ENCODE results near the gene SP140. TPM values are rescaled to one million over a fixed set of nuclear protein-coding genes. Genes with fewer than 3 reads are reported as not detected.

Gene SP140
- total RNA-seq, 1 experiment from 2014 or later: not detected

DNA sequence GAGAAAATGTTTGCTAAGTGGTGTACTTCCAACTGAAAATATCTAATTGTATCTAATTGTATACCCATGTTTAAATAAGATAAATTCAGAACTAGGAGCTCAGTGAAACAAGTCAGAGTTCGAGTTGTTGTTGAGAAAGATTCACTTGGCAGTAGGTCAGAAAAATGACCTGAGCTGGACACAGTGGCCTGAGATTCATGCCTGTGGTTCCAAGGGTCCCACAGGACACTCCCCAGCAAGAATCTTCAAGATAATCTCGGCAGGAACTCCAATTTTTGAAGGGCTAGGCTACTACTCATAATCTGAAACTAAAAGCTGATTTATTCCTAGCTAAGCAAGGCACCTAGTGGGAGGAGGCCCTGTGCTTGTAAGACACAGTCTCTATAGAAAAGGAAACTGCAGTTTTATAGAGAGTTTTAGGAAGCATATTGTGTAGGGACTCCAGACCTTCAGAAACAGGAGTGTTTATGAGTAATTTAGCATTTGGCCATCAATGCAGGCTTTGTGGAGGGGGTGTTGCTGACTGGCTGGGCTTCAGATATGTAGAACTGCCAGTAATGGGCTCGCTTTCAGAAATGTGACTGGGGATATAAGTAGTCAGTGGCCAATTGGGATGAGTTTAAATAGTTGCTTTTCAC, 43.2 kb downstream of the SP140 start:
- DNase-seq: no peak
- intact Hi-C loops (cut with micrococcal nuclease; ENCODE audit: unreplicated experiment): no loop called here

DNA sequence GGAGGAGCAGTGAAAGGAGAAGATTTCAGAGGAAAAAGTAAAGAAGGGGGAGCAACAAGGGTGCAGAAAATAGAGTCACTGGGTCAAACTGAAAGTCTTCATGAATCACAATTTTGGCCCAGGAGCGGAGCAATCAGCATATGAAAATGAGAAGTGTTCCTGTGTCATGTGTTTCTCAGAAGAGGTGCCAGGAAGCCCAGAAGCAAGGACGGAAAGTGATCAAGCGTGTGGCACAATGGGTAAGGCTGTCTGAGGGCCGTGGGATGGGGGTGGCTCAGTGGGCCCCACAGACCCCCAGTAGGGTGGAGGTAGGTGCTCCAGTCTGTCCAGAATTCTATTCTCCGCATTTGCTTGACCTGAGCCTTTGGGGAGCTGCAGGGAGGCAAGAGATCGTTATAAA, 44.2 kb downstream of the SP140 start:
- Histone ChIP-seq H3K36me3 (ENCODE audit: control insufficient read depth, insufficient read depth, low read length) (no peaks in the 10 kb centered on the region), H3K4me1 (no peaks in the 10 kb centered on the region), H3K27me3 (replicated peaks; ENCODE audit: control insufficient read depth, insufficient read depth, low read length) (no peaks in the 10 kb centered on the region), H3K9me3 (no peaks in the 10 kb centered on the region), H3K4me3 (ENCODE audit: low read depth, low read length) (no peak overlapping the region)
- H3K9me3 Mint-ChIP-seq (ENCODE audit: unreplicated experiment): peaks cover 22% of the 10 kb centered on the region
- no TSS peak for BruUV-seq (replicated peaks)
- DNase-seq: no peak
- H3K4me3 Mint-ChIP-seq (ENCODE audit: unreplicated experiment): no peak overlapping the region
- TF ChIP-seq, protein P1, sequence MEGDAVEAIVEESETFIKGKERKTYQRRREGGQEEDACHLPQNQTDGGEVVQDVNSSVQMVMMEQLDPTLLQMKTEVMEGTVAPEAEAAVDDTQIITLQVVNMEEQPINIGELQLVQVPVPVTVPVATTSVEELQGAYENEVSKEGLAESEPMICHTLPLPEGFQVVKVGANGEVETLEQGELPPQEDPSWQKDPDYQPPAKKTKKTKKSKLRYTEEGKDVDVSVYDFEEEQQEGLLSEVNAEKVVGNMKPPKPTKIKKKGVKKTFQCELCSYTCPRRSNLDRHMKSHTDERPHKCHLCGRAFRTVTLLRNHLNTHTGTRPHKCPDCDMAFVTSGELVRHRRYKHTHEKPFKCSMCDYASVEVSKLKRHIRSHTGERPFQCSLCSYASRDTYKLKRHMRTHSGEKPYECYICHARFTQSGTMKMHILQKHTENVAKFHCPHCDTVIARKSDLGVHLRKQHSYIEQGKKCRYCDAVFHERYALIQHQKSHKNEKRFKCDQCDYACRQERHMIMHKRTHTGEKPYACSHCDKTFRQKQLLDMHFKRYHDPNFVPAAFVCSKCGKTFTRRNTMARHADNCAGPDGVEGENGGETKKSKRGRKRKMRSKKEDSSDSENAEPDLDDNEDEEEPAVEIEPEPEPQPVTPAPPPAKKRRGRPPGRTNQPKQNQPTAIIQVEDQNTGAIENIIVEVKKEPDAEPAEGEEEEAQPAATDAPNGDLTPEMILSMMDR (IDR thresholded peaks at IDR 0.05; ENCODE audit: insufficient read depth in 1 of 2, low read depth in 1 of 2, low read length in 1 of 2, severe bottlenecking in 1 of 2, unreplicated experiment in 1 of 2): no peak
- intact Hi-C loops (cut with micrococcal nuclease; ENCODE audit: unreplicated experiment): no loop called here
- H3K27me3 Mint-ChIP-seq (ENCODE audit: insufficient read depth, unreplicated experiment): peaks cover 7% of the 10 kb centered on the region
- ChIA-PET POLR2A (no interaction called here), CTCF (no interaction called here)
- H3K36me3 Mint-ChIP-seq (ENCODE audit: insufficient read depth, unreplicated experiment): no peaks in the 10 kb centered on the region
- H3K4me1 Mint-ChIP-seq (ENCODE audit: low read depth, unreplicated experiment): no peaks in the 10 kb centered on the region
- no peak overlapping the region for H3K27ac Mint-ChIP-seq (ENCODE audit: unreplicated experiment)

More for the DNA sequence above, 43.2 kb downstream of the SP140 start:
- ChIA-PET CTCF (interaction anchor here (0.6 kb wide), 1 partner anchor 109 kb away, joined by 5 read pairs; no protein-coding TSS in a partner anchor), POLR2A (no interaction called here)
- H3K4me1 ChIP-seq: no peaks in the 10 kb centered on the region
- no peaks in the 10 kb centered on the region for H3K36me3 ChIP-seq (ENCODE audit: control insufficient read depth, insufficient read depth, low read length)
- peaks cover 22% of the 10 kb centered on the region for H3K9me3 Mint-ChIP-seq (ENCODE audit: unreplicated experiment)
- no peaks in the 10 kb centered on the region for H3K9me3 ChIP-seq
- H3K27ac Mint-ChIP-seq (ENCODE audit: unreplicated experiment): no peak overlapping the region
- no peak overlapping the region for H3K4me3 ChIP-seq (ENCODE audit: low read depth, low read length)
- H3K36me3 Mint-ChIP-seq (ENCODE audit: insufficient read depth, unreplicated experiment): no peaks in the 10 kb centered on the region
- TF ChIP-seq, protein P1 (IDR thresholded peaks at IDR 0.05; ENCODE audit: insufficient read depth in 1 of 2, low read depth in 1 of 2, low read length in 1 of 2, severe bottlenecking in 1 of 2, unreplicated experiment in 1 of 2): no peak
- no peaks in the 10 kb centered on the region for H3K27me3 ChIP-seq (replicated peaks; ENCODE audit: control insufficient read depth, insufficient read depth, low read length)
- H3K4me1 Mint-ChIP-seq (ENCODE audit: low read depth, unreplicated experiment): no peaks in the 10 kb centered on the region
- H3K4me3 Mint-ChIP-seq (ENCODE audit: unreplicated experiment): no peak overlapping the region
- BruUV-seq (replicated peaks): no TSS peak
- H3K27me3 Mint-ChIP-seq (ENCODE audit: insufficient read depth, unreplicated experiment): peaks cover 7% of the 10 kb centered on the region

DNA sequence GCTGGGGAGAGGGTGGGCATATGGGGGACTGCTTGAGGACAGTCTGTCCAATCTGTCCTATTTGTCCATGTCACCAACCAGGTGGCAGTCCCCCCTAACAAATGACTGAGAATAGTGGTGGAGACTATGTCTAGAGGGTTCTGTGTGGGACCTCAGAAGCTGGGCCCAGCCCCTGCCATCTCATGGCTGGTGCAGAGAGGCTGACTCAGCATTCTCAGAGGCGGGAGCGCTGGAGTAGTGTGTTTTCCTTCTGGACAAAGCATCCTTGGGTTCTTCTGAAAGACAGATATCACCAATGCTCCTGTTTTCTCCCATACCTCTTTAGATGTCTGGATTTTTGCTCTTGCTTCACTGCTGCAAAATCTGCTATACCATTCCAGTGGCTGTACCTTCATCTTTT, 57.4 kb downstream of the SP140 start:
- H3K4me1 Mint-ChIP-seq (ENCODE audit: low read depth, unreplicated experiment): no peaks in the 10 kb centered on the region
- no peaks in the 10 kb centered on the region for H3K36me3 ChIP-seq (ENCODE audit: control insufficient read depth, insufficient read depth, low read length)
- H3K27ac Mint-ChIP-seq (ENCODE audit: unreplicated experiment): no peak overlapping the region
- H3K4me3 Mint-ChIP-seq (ENCODE audit: unreplicated experiment): no peak overlapping the region
- H3K9me3 ChIP-seq: no peaks in the 10 kb centered on the region
- H3K4me3 ChIP-seq (ENCODE audit: low read depth, low read length): no peak overlapping the region
- DNase-seq: no peak
- H3K27me3 ChIP-seq (replicated peaks; ENCODE audit: control insufficient read depth, insufficient read depth, low read length): no peaks in the 10 kb centered on the region
- no TSS peak for BruUV-seq (replicated peaks)
- intact Hi-C loops (cut with micrococcal nuclease; ENCODE audit: unreplicated experiment): no loop called here
- no peaks in the 10 kb centered on the region for H3K36me3 Mint-ChIP-seq (ENCODE audit: insufficient read depth, unreplicated experiment)
- ChIA-PET CTCF (no interaction called here), POLR2A (no interaction called here)
- H3K27me3 Mint-ChIP-seq (ENCODE audit: insufficient read depth, unreplicated experiment): no peaks in the 10 kb centered on the region
- H3K9me3 Mint-ChIP-seq (ENCODE audit: unreplicated experiment): no peaks in the 10 kb centered on the region
- no peaks in the 10 kb centered on the region for H3K4me1 ChIP-seq
- TF ChIP-seq, protein P1 (IDR thresholded peaks at IDR 0.05; ENCODE audit: insufficient read depth in 1 of 2, low read depth in 1 of 2, low read length in 1 of 2, severe bottlenecking in 1 of 2, unreplicated experiment in 1 of 2): no peak
